ENCODE results near the gene CPEB4. TPM values are rescaled to one million over a fixed set of nuclear protein-coding genes. Genes with fewer than 3 reads are reported as not detected.

Gene CPEB4
- total and polyA plus RNA-seq, 7 donors = 6.0 to 66.2 (median 27.8) TPM

GRCh38 chr5:173850659-173851058 lies 37.5 kb upstream of the CPEB4 start:
- Histone ChIP-seq H3K9me3 (peaks cover 0 to 5% (median 0%) of the 10 kb centered on the region in 4 donors), H3K27ac (no peak overlapping the region), H3K36me3 (no peaks in the 10 kb centered on the region), H3K4me3 (no peak overlapping the region), H3K4me1 (no peaks in the 10 kb centered on the region), H3K27me3 (no peaks in the 10 kb centered on the region)
- 60 to 87% methylated on average over 6 of the region's 6 CpGs for WGBS, 2 donors
- intact Hi-C loops (cut with DNase I) = no loop called here
- DNase-seq = no peak
- no peak for TF ChIP-seq POLR2A (IDR thresholded peaks at IDR 0.05)
- TF ChIP-seq EP300 (IDR thresholded peaks at IDR 0.05) = no peak
- no peak for TF ChIP-seq CTCF (IDR thresholded peaks at IDR 0.05)
- TF ChIP-seq POLR2AphosphoS5 (IDR thresholded peaks at IDR 0.05) = no peak

DNA sequence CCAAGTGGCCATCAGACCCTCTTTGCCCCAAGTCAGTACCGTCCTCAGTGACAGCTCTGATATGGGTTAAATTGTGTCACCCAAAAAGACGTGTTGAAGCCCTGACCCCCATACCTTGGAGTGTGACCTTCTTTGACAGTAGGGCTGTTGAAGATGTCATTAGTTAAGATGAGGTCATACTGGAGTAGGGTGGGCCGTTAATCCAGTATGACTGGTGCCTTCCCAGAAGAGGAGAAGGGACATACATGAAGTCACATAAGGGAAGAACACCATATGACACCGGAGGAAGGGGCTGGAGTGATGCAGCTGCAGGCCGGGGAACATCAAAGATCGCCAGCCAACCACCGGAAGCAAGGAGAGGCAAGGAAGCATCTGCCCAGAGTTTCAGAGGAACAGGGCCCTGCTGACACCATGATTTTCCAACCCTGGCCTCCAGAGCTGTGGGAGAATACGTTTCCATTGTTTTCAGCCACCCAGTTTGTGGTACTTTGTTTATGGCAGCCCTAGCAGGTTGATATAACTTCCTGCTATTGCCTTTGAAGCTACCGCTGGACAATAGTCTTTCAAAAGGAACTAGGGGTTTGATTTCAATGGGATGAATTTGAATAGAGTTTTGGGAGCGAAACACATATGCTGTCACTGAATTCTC lies 36.4 kb upstream of the CPEB4 start:
- Histone ChIP-seq H3K4me3 (no peak overlapping the region), H3K4me1 (no peaks in the 10 kb centered on the region), H3K9me3 (peaks cover 0 to 5% (median 0%) of the 10 kb centered on the region in 4 donors), H3K27me3 (no peaks in the 10 kb centered on the region), H3K36me3 (no peaks in the 10 kb centered on the region), H3K27ac (no peak overlapping the region)
- 32 to 62% methylated on average over 10 of the region's 10 CpGs for WGBS, 2 donors
- intact Hi-C loops (cut with DNase I) = no loop called here
- TF ChIP-seq EP300 (IDR thresholded peaks at IDR 0.05) (no peak), POLR2AphosphoS5 (IDR thresholded peaks at IDR 0.05) (no peak), CTCF (IDR thresholded peaks at IDR 0.05) (no peak), POLR2A (IDR thresholded peaks at IDR 0.05) (no peak)
- DNase-seq = no peak

GRCh38 chr5:173852790-173853359 lies 35.3 kb upstream of the CPEB4 start:
- Histone ChIP-seq H3K4me1 (peaks cover 0 to 2% (median under 1%) of the 10 kb centered on the region in 4 donors), H3K36me3 (no peaks in the 10 kb centered on the region), H3K9me3 (peaks cover 0 to 5% (median 0%) of the 10 kb centered on the region in 4 donors), H3K27me3 (no peaks in the 10 kb centered on the region), H3K27ac (no peak overlapping the region), H3K4me3 (no peak overlapping the region)
- TF ChIP-seq POLR2AphosphoS5 (IDR thresholded peaks at IDR 0.05) (no peak), POLR2A (IDR thresholded peaks at IDR 0.05) (no peak), EP300 (IDR thresholded peaks at IDR 0.05) (no peak), CTCF (IDR thresholded peaks at IDR 0.05) (no peak)
- no peak for DNase-seq
- intact Hi-C loops (cut with DNase I) = no loop called here
- 84 to 85% methylated on average over 7 of the region's 7 CpGs for WGBS, 2 donors

DNA sequence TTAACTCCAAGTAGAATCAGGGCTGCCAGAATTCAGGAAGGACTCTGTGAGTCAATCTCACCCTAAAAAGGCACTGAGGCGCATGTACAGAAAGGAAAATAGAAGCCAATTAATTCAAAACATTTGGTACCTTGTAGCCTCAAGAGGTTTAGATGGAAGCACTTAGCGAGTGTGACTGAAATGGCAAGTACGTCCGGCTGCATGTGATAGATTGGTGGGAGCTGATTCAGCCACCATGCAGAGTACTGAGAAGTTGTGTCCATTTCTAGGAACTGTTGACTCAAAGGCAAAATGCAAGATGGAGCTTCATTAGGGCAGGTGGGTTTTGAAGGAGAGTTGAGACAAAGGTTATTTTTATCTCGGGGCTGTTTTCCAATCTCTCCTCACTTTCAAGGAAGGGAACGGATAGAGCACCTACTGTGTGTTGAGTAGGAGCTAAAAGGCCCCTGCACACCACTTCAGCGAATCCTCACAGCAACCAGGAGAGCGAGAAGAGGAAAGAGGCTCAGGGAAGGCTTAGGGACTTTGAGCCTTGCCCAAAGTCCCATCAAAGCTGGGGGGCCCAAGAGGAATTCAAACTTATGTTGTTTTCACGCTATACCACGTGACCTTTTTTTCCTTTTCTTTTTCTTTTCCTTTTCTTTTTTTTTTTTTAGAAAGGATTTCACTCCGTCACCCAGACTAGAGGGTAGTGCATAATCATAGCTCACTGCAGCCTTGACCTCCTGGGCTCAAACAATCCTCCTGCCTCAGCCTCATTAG lies 34.6 kb upstream of the CPEB4 start:
- no peak for DNase-seq
- H3K36me3 ChIP-seq = no peaks in the 10 kb centered on the region
- TF ChIP-seq CTCF (IDR thresholded peaks at IDR 0.05) (no peak), POLR2AphosphoS5 (IDR thresholded peaks at IDR 0.05) (no peak), EP300 (IDR thresholded peaks at IDR 0.05) (no peak), POLR2A (IDR thresholded peaks at IDR 0.05) (no peak)
- intact Hi-C loops (cut with DNase I) = no loop called here
- H3K27ac ChIP-seq = no peak overlapping the region
- no peak overlapping the region for H3K4me3 ChIP-seq
- peaks cover 0 to 8% (median 5%) of the 10 kb centered on the region in 4 donors for H3K4me1 ChIP-seq
- H3K9me3 ChIP-seq = peaks cover 0 to 5% (median 0%) of the 10 kb centered on the region in 4 donors
- 90% methylated on average over 11 of the region's 11 CpGs for WGBS, 2 donors
- H3K27me3 ChIP-seq = no peaks in the 10 kb centered on the region
